GM12872 (cell line): ENCODE data around the gene MGAT4A.

Experiments
- TF ChIP-seq, protein P1 (sequence below): IDR thresholded peaks from 3 replicates; pipeline ENCODE4 v1.5.1; 2011; ENCODE audit warnings: low read depth, mild to moderate bottlenecking, low read length, moderate library complexity; ENCODE audit not compliant: insufficient read depth

The MGAT4A gene

DNA sequence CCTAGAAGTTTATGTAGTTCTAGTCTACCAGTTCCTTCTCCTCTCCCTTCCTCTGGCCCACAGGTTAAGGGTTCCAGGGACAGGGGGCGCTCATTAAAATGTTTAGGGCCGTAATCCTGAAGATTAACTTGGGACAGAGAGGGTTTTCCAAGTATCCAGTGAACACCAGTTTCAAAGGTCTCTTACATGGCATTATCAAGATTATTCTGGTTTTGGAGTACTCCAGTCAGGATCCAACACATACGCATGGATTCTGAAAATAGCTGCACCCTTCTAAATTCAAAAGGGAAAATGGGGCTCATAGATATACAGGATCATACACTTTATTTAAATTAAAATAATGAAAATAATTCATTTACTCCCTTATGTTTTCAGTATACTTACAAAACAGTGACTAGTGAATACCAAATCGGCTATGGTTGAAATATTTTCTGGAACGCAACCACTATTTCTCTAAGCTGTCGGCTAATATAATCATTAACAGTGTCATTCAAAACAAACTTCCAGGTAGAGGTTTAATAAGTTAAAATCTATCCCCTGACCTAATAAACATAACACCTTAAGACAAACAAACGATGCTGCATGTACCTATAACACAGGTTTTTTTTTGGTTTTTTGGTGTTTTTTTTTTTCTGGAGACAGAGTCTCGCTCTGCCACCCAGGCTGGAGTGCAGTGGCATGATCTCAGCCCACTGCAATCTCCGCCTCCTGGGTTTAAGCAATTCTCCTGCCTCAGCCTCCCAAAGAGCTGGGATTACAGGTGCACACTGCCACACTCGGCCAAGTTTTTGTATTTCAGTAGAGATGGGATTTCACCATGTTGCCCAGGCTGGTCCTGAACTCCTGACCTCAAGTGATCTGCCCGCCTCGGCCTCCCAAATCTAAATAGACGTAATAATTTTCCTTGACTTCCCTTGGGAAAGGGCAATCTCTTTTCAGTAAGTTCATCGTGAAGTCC, 44.7 kb downstream of the MGAT4A start:
- TF ChIP-seq, protein P1, sequence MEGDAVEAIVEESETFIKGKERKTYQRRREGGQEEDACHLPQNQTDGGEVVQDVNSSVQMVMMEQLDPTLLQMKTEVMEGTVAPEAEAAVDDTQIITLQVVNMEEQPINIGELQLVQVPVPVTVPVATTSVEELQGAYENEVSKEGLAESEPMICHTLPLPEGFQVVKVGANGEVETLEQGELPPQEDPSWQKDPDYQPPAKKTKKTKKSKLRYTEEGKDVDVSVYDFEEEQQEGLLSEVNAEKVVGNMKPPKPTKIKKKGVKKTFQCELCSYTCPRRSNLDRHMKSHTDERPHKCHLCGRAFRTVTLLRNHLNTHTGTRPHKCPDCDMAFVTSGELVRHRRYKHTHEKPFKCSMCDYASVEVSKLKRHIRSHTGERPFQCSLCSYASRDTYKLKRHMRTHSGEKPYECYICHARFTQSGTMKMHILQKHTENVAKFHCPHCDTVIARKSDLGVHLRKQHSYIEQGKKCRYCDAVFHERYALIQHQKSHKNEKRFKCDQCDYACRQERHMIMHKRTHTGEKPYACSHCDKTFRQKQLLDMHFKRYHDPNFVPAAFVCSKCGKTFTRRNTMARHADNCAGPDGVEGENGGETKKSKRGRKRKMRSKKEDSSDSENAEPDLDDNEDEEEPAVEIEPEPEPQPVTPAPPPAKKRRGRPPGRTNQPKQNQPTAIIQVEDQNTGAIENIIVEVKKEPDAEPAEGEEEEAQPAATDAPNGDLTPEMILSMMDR: no peak

- TF ChIP-seq, protein P1: no peak
These were observed 47.2 kb downstream of the MGAT4A start for GRCh38 chr2:98683728-98684127.

DNA sequence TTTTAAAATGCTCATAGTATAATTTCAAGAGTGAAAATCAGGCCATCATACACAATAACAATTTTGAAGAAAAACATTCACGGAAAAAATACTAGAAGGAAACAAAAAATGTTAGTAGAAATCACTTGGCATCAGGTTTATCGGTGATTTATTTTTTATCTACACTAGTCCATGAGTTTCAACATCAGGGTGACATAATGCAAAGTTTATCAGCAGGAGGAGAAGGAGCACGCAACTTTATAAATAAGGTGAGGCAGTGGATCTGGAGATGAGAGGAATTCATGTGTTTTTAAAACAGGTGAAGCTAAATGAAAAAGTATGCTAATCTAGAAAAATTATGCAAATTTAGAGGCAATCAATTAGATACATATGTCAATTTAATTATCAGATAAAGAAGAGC, 54.2 kb downstream of the MGAT4A start:
- TF ChIP-seq, protein P1: no peak

GRCh38 chr2:98674233-98674964, 56.5 kb downstream of the MGAT4A start:
- TF ChIP-seq, protein P1: no peak

DNA sequence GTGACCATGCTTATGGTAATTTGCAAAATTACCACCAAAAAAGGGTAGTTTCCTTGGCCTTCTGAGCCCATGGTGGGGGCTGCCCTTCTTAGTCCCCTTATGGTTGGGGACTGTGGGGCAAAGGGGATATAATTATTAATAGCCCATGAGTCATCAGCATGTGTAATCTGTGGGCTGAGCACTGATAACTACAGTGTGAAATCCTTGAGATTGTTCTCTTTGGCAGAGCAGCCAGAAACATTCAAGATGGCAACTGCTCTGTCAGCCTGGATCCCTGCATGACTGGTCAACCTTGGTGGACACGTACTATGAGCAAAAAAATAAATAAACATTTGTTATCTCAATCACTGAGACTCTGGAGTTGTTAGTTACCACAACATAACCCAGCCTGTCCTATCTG, 61.3 kb downstream of the MGAT4A start:
- TF ChIP-seq, protein P1: no peak

DNA sequence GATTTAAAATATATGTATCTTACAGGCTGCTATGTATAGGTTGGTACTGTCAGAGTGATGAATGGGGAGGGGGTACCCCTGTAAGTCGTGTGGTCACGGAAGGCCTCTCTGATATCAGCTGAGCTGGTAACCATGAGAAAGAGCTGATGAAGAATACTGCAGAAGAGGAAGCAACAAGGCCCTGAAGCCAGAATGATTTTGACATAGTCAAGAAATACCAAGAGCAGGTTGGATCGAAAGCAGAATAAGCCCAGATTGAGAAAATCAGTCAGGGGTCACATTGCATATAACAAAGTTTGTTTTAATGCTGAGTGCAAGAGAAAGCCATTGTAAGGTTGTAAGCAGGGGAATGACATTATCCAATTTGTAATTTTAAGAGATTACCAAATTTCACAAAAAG, 65.3 kb downstream of the MGAT4A start:
- TF ChIP-seq, protein P1: no peak

GRCh38 chr2:98664323-98664722, 66.6 kb downstream of the MGAT4A start:
- TF ChIP-seq, protein P1: no peak
